ENCODE measurements around the gene USP6NL.

GRCh38 chr10:11404901-11405300, 206.5 kb downstream of the USP6NL start:
- no peak for TF ChIP-seq POLR2A (IDR thresholded peaks at IDR 0.05; ENCODE audit: low read depth, low read length)
- no peak for TF ChIP-seq TAF1 (IDR thresholded peaks at IDR 0.05; ENCODE audit: borderline replicate concordance, low read depth, low read length)
- no peak for TF ChIP-seq POLR2AphosphoS5 (IDR thresholded peaks at IDR 0.05; ENCODE audit: low read depth, low read length)

Measured in GM12892 (cell line).